Measurements from ENCODE around the gene PSMD11. TPM values are rescaled to one million over a fixed set of nuclear protein-coding genes. Genes with fewer than 3 reads are reported as not detected.
A peak's percentile ranks its signal among the peaks of the same experiment; 100 is the strongest.

Gene PSMD11
- total RNA-seq, 1 donor from 2014 or later: 57.0 TPM

DNA sequence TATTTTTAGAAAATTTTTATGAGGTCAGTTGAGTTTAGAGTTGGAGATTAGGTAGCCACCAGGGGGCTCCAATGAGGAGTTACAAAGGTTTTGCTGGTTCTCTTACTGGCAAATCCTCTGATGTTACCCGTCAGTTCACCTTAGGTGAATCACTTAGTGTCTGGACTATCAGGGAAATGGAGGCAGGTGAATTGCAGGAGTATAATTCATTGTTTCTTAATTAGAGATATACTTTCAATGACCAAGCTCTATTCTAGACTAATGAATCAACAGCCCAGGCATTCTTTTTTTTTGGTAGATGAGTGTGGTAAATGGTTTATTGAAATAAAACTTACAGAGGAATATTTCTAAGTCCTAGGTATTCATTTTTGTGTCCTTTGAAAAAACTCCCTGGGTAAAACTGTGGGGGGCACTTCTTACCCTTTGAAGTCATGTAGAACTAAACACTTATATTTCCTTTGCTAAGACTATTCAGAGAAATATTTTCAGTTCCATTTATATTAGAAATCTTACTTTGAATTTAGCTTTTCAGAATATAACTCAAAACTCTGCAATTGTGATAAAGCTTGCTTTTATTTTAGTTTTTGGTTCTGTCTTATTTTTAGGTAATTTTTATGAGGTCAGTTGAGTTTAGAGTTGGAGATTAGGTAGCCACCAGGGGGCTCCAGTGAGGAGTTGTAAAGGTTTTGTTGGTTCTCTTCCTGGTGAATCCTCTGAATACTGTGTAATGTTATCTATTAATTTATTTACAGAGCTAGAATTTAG lies 17.7 kb downstream of the PSMD11 start:
- peak; percentile 72 for ATAC-seq
- intact Hi-C loops (cut with DNase I): loop anchor here (5.0 kb wide), 1 partner anchor 295 kb away; no protein-coding TSS in a partner anchor
- no peak for DNase-seq (ENCODE audit: missing footprints)

DNA sequence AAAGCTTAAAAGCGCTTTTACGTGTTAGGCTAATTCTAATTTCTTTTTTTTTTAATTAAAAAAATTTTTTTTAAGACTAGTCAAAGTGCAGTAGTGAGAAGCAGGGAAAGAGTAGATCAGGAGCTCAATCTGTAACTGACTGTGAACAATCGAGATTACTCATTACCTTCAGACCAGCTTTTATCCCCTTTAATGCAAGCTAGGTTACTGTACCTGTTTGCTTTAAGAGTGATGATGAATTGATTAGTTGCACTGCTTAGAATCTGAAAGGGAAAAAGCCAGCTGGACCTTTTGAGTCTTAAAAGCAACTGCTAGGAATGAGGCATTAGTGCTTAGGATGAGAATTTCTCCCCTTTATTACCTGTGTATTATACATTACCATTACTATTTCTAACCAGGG lies 19.0 kb downstream of the PSMD11 start:
- no peak for DNase-seq (ENCODE audit: missing footprints)
- intact Hi-C loops (cut with DNase I): loop anchor here (5.0 kb wide), 1 partner anchor 294 kb away; no protein-coding TSS in a partner anchor
- ATAC-seq: no peak

- intact Hi-C loops (cut with DNase I): loop anchor here (5.0 kb wide), 1 partner anchor 293 kb away; no protein-coding TSS in a partner anchor
- DNase-seq (ENCODE audit: missing footprints) (no peak), ATAC-seq (no peak)
Measured at GRCh38 chr17:32464374-32464773, 20.1 kb downstream of the PSMD11 start.

DNA sequence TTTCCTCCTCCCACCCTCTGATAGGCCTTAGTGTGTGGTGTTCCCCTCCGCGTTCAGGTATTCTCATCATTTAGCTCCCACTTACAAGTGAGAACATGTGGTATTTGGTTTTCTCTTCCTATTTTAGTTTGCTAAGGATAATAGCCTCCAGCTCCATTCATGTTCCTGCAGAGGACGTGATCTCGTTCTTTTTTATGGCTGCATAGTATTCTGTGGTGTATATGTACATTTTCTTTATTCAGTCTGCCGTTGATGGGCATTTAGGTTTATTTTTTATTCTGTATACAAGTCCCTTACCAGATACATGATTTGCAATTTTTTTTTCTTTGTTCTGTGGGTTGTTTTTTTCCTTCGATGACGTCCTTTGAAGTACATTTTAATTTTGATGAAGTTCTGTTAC lies 23.6 kb downstream of the PSMD11 start:
- intact Hi-C loops (cut with DNase I): no loop called here
- no peak for DNase-seq (ENCODE audit: missing footprints)
- ATAC-seq: no peak

- DNase-seq (ENCODE audit: missing footprints) (no peak), ATAC-seq (peak; percentile 57)
Measured at GRCh38 chr17:32470405-32471167, 26.3 kb downstream of the PSMD11 start.

DNA sequence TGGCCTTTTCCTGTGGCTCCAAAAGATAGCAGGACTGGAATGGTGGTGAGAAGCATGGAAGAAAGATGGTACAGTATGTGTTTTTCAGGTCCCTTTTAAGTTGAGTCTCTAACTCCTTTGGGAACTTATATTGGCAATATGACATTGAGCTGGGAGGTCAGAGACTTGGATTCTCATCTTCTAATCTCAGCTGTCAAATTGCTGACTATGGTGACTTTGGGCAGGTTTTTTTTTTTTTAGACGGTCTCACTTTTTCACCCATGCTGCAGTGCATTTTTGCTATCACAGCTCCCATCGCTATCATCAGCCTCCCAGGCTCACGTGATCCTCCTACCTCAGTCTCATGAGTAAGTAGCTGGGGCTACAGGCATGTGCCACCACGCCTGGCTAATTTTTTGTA lies 27.3 kb downstream of the PSMD11 start:
- DNase-seq (ENCODE audit: missing footprints) (no peak), ATAC-seq (no peak)
- intact Hi-C loops (cut with DNase I): no loop called here

More at GRCh38 chr17:32470405-32471167, 26.3 kb downstream of the PSMD11 start:
- intact Hi-C loops (cut with DNase I): no loop called here

DNA sequence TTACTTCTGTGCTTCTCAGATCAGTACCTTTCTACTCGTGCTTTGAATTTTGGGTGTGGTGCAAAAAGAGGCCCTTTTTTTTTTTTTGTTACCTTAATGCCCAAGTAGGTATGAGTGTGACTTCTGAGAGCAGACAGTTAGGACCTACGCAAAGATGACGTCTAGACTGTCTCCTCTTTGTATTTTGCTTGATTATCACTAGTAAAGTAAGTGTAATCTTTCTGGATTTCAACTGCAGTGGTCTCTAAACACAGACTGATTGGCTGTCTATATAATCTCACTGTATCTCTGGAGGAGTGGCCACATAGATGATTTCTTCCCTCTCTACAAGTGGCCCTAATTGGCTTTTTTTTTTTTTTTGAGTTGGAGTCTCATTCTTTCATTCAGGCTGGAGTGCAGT lies 30.9 kb downstream of the PSMD11 start:
- no peak for DNase-seq (ENCODE audit: missing footprints)
- intact Hi-C loops (cut with DNase I): no loop called here
- ATAC-seq: no peak

- ATAC-seq: no peak
- DNase-seq (ENCODE audit: missing footprints): no peak
- intact Hi-C loops (cut with DNase I): no loop called here
Measured at GRCh38 chr17:32477220-32477619, 32.9 kb downstream of the PSMD11 start.

- intact Hi-C loops (cut with DNase I): no loop called here
- DNase-seq (ENCODE audit: missing footprints): no peak
- no peak for ATAC-seq
Measured at GRCh38 chr17:32479074-32479617, 34.8 kb downstream of the PSMD11 start.

DNA sequence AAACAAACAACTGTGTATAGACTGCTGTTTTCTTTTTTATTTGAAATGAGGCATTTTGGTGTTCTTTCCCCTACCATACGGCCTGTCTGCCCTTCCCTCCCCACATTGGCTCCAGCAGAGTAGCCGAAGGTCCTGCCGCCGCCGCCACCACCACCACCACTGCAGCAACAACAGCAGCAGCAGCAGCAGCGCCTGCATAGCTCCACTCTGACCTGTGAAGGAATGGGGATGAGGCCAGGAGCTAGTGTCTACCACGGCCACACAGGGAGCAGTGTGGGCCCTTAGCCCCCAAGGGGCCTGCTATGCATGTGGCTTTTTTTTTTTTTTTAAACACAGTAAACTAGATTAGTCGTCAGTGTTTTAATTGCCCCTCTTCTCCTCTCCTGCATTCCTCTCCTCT lies 36.9 kb downstream of the PSMD11 start:
- no peak for ATAC-seq
- intact Hi-C loops (cut with DNase I): loop anchor here (5.0 kb wide), 1 partner anchor 176 kb away; no protein-coding TSS in a partner anchor

GRCh38 chr17:32482568-32483320 lies 38.4 kb downstream of the PSMD11 start:
- intact Hi-C loops (cut with DNase I): loop anchor here (5.0 kb wide), 1 partner anchor 175 kb away; no protein-coding TSS in a partner anchor
- no peak for ATAC-seq
- DNase-seq (ENCODE audit: missing footprints): no peak

More for the DNA sequence above, 36.9 kb downstream of the PSMD11 start:
- DNase-seq (ENCODE audit: missing footprints): no peak

DNA sequence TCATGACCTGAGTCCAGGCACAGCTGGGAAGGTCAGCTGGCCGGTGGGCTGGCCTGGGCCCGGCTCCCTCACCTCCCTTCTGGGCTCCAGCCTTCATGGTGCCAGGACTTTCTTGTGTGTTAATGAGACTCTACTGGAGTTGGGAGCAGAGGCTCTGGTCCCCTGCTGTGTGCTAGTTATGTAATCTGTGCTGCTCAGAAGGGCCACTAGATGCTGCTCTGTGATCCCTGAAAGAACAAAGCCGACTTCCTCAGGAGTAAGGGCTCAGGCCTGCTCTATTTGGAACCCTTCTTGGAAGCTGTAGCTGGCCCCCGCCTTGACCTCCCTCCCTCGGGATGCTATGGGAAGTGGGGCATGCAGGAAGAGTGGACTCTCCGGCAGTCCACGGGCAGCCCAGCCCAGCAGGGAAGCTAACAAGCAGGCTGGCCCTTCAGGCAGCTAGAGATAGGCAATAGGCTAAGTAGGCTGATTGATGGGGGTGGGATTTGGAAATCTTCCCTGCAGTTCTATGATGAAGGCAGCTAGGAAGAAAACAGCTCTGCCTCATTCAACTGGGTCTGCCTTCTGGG lies 39.2 kb downstream of the PSMD11 start:
- intact Hi-C loops (cut with DNase I): loop anchor here (5.0 kb wide), 1 partner anchor 174 kb away; no protein-coding TSS in a partner anchor
- ATAC-seq (peak; percentile 92), DNase-seq (ENCODE audit: missing footprints) (peak; percentile 92)

- ATAC-seq (no peak), DNase-seq (ENCODE audit: missing footprints) (no peak)
- intact Hi-C loops (cut with DNase I): loop anchor here (5.0 kb wide), 1 partner anchor 173 kb away; no protein-coding TSS in a partner anchor
Measured at GRCh38 chr17:32484041-32484461, 39.7 kb downstream of the PSMD11 start.

GRCh38 chr17:32484628-32485027 lies 40.3 kb downstream of the PSMD11 start:
- intact Hi-C loops (cut with DNase I): loop anchor here (5.0 kb wide), 2 partner anchors 173 to 273 kb away; no protein-coding TSS in a partner anchor
- DNase-seq (ENCODE audit: missing footprints) (no peak), ATAC-seq (no peak)

DNA sequence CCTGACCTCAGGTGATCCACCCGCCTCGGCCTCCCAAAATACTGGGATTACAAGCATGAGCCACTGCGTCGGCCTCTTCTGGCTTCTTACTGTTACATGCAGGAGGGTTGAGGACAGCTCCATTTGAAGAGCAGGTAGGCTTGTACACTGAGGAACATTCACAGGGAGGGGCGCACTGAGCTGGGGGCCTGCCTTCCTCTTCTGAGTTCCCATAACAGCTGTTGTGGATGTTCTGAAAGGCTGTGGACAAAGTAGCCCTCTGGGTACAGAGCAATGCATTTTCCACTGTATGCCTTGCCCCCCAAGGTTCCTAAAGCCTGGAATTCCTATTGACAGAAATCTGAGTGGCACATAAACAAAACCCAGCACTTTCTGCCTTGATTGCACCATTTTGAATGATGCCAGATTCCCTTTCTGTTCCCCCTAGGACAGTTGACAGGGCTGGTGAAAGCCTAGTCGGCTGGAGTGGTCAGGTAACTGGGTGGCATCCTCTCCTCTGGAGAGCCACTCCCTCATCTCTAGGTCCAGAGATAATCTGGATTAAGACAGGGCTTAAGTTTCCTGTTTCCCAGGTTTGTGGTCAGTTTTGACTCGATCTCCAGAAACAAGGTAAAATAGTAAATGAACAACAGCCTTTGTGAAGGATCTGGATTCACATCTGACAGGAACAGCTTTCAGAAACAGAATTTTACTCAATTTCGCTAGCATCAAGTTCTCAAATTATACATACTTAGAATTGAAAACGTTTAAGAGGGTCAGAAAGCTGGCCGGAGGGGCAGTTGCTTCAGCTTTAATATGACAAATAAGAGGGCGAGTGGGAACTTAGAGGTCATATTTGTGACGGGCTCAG lies 41.2 kb downstream of the PSMD11 start:
- ATAC-seq (no peak), DNase-seq (ENCODE audit: missing footprints) (no peak)
- intact Hi-C loops (cut with DNase I): loop anchor here (5.0 kb wide), 1 partner anchor 272 kb away; no protein-coding TSS in a partner anchor

DNA sequence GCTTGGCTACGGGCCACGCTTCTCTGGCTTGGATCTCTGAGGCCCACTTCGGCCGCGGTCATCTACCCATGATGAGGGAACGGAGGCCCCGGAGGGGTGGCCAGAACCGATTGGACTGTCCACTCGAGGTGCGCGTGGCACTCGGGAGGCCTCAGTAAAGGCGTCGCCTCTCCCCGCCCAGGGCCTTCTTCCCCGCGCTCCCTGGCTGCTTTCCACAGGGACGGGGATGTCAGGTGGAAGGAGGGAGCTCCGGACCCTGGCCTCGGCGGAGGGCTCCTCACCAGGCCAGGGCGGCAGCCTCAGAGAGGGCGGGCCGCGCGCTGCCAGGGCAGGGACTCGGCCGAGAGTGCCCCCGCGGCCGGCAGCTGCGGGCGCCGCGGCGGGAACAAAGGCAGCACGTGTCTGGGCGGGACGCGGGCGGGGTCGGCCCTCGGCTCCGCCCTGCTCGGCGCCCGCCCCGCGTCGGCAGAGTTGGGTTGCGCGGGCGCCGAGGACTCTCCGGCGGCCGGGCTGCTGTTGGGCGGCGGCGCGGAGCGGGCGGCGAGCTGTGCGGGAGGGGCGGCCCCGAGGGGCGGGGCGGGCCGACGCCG lies 41.9 kb downstream of the PSMD11 start:
- intact Hi-C loops (cut with DNase I): loop anchor here (5.0 kb wide), 1 partner anchor 271 kb away; no protein-coding TSS in a partner anchor
- DNase-seq (ENCODE audit: missing footprints): peak; percentile 91

More for the DNA sequence above, 41.9 kb downstream of the PSMD11 start:
- ATAC-seq: peak; percentile 84

Data from Right ventricle myocardium inferior (tissue), 1 donor.